HG02759 (cell line): ENCODE measurements around the gene POLD3.
"Not testable (repeated sequence)": the region's sequence is repeated elsewhere in the genome, so short reads cannot be mapped to it uniquely, and the experiment has no call there.

Experiments used
- ATAC-seq: cut with Tn5 transposase; IDR thresholded peaks from one replicate; pipeline ENCODE4 v1.9.1; 2021; ENCODE audit warnings: mild to moderate bottlenecking, moderate library complexity; ENCODE audit not compliant: unreplicated experiment

Gene POLD3

DNA sequence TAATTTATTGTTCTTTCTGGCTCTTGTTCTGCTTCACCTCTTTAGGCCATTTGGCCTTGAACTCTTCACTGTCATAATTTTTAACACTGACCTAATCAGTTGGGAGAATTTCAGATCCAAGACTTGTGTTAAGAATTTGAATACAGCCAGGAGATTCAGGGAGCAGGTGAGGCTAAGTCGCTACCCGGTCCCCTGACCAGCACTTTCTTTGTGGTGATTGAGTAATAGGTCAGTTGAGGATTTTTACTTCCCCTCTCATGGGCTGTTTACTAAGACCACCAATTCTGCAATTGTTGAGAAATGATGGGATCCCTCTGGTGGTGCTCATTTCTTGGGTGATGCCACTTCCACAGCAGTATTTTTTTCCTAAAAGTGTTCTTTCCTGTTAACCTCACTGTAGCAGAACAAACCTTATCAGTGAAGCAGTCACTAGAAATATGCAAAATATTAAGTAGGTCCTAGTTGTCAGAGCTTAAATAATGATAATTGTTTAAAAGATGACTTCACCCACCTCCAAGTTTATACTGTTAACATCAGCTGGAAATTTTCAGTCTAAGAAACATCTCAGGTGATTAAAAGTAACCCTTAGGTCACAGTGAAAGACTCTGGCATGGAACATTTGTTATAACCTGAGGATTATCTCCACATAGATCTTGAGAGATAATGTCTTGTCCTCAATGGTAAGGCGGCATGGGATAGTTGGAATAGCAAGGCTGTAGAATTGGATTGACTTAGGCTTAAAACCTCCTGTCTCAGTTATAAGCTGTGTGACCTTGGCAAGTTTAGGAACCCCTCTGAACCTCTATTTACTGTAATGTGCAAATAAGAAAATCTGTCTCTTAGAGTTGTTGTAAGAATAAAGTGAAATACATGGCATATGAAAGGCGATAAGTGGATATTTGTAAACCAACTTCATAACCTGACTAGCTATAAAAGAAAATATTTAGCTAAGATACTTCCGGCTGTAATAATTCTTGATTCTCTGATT, 41.3 kb downstream of the POLD3 start:
- ATAC-seq, result no peak

DNA sequence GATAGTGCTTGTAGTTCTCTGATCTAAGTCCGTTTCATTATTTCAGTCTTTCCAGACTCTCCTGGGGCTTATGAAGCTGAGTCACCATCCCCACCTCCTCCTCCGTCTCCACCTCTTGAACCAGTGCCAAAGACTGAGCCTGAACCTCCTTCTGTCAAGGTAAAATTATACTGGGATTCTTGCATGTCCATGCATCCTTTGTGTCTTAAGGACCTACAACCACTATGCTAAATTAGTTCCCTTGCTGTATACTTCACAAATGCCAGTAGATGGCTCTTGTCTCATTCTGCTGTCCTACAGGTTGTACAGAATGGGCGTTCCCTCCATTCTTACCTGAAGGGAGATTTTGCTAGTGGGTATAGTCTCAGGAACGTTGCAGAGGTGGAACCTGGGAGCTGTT, 42.2 kb downstream of the POLD3 start:
- no peak for ATAC-seq

GRCh38 chr11:74636630-74637184, 44.3 kb downstream of the POLD3 start:
- ATAC-seq, result no peak

DNA sequence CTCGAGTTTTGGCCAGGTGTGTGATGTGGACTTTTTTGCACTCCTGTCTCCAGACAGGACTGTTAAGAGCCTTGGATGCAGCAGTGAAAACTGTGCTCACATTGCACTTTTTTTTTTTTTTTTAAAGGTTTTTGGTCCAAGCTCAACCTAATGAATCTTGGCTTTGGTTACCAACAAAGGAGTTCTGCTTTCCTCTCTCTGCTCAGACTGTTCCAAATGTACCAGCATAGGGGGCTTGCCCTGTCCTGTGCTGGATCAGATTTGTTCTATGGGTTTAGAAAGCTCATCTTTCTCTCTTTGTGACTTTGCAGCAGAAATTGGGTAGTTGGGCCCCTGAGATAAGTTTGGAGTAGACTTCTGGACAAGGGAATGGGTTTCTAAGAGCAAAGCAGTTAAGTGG, 45.3 kb downstream of the POLD3 start:
- ATAC-seq, result no peak

DNA sequence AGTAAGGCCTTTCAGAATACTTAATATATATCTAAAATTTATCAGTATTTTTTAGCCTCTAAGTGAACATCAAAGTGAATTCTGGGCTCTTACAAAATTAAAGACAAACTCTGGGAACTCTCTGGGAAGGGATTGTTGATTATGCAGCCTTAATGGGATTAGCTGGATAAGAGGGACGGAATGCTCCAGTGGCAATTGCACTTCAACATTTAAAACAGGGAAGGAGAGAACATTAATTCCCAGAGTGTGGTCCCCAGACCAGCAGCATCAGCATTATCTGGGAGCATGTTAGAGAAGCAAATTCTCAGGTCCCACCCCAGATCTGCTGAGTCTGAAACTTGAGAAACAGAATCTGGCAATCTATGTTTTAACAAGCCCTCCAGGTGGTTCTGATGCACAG, 46.5 kb downstream of the POLD3 start:
- ATAC-seq, result no peak

DNA sequence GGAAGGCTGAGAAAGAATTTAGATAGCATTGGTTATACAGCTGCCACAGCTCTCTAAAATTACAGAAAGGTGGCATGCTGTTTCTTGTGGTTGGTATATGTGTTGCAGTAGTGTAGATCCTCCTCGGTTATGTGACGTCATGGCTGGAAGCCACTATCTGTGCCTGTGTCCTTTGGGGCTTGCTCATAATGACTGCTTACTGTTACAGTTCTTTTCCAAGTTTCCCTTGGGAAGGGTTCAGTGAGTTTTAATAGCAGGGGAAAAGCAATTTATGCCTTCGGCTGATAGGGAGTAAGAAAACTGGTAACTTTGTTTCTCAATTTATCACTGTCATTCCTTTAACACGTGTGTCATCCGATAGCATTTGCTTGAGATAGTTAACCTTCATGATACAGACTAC, 47.2 kb downstream of the POLD3 start:
- no peak for ATAC-seq

DNA sequence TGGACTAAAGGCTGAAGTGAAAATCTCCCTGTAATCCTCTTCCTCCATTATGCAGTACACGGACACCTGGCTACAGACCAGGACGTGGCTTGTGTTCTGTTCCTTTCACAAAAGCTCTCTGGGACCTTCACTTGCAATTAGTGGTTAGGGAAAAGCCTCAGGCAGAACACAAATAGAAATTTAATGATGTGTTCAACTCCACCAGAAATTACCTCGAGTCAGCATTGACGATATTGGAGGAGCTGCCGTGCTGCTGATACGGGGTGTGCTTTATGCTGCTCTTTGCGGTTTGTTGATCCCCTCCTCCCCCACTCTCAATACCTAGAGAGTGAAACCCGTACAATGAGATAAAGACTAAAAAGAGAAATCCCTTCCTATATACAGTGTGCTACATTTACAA, 48.9 kb downstream of the POLD3 start:
- no peak for ATAC-seq

- no peak for ATAC-seq
Measured at GRCh38 chr11:74641905-74642304, 49.5 kb downstream of the POLD3 start.

GRCh38 chr11:74642912-74643311, 50.5 kb downstream of the POLD3 start:
- no peak for ATAC-seq

DNA sequence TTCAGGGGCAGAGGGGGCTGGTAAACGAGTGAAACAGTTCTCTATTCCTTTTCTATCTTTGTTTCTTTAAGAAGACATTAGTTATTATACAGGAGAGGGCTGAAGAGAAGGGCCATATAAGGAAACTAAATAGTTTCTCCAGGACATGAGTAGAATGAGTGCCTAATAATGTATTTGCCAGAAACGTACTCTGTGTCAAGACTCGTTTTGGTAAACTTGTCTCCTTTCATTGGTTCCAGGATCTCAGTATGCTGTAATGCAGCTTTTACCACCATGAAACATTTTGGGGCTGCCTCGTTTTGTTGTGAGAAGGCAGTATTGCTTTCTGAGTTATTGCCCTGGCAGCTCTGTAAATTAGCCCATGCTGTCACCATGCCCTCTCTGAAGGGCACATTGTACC, 51.7 kb downstream of the POLD3 start:
- no peak for ATAC-seq

- no peak for ATAC-seq
Measured at GRCh38 chr11:74646215-74646614, 53.8 kb downstream of the POLD3 start.

GRCh38 chr11:74646954-74647353, 54.6 kb downstream of the POLD3 start:
- no peak for ATAC-seq

- no peak for ATAC-seq
Measured at GRCh38 chr11:74647404-74647803, 55.0 kb downstream of the POLD3 start.

DNA sequence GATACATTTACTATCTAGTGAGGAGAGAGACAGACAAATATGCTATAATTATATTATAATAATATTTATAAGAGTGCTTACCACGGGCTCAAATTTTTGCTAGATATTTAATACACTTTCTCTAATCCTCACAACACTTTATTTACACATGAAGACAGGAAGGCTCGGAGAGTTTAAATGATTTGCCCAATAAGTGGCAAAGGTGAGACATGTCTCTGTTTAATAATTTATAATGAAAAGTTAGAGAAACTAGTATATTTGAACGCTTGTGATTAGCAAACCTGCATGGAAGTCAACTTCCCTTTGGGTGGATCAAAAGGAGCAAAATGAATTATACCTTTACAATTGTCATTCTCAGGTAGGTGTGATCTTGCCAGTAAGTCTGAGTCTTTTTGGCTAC, 55.4 kb downstream of the POLD3 start:
- ATAC-seq, result no peak

DNA sequence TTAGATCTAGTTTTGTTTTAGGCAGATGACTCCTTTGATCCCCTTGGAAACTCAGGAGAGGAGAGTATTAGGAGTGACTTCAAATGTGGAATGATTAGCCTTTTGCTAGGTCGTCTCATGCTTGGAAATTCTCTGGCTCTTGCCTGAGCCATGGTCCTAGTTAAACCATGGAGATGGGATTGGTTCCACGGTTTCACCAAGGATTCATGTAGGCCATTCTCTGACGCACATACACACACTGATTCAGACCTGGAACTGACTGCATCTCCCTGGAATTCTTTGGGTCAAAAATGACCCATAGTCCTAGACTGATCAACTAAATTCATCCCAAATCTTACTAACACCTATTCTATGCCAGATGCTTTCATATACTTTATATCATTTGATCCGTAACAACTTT, 56.5 kb downstream of the POLD3 start:
- no peak for ATAC-seq

- no peak for ATAC-seq
Measured at GRCh38 chr11:74650498-74650897, 58.1 kb downstream of the POLD3 start.

- ATAC-seq, result no peak
Measured at GRCh38 chr11:74654976-74655375, 62.6 kb downstream of the POLD3 start.

GRCh38 chr11:74659124-74659523, 66.7 kb downstream of the POLD3 start:
- ATAC-seq, result not testable (repeated sequence)

DNA sequence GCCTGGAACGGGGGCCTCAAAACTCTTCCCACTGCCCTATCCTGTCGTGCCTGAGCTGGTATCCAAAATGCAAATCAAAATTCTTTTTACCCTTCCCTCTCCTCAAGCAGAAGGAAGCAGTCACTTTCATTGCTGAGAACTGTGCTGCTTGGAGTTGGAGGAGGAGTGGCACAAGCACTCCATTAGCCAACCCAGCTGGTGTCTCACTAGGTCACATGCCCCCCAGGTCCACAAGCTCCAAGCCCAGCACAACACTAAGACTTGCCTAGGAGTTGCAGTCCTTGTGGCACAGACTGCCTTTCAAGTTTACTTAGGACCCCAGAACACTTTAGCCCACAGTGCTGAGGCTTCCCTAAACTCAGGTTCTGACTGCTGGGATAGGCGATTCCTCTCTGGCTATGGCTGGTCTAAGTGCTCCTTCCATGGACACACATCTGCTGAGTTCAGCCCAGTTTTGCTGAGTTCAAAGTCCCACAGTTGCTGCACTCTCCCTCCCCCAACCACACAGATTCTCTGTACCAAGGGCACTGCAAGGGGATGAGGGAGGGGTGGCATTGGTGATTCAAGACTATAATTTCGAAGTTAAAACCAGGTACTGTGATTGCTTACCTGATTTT, 70.2 kb downstream of the POLD3 start:
- no peak for ATAC-seq

GRCh38 chr11:74663315-74663714, 70.9 kb downstream of the POLD3 start:
- no peak for ATAC-seq

GRCh38 chr11:74669211-74670160, 77.1 kb downstream of the POLD3 start:
- no peak for ATAC-seq
